ENCODE results near the gene SESTD1. TPM values are rescaled to one million over a fixed set of nuclear protein-coding genes. Genes with fewer than 3 reads are reported as not detected.

Gene SESTD1
- total RNA-seq, 1 experiment from 2014 or later = 26.6 TPM

DNA sequence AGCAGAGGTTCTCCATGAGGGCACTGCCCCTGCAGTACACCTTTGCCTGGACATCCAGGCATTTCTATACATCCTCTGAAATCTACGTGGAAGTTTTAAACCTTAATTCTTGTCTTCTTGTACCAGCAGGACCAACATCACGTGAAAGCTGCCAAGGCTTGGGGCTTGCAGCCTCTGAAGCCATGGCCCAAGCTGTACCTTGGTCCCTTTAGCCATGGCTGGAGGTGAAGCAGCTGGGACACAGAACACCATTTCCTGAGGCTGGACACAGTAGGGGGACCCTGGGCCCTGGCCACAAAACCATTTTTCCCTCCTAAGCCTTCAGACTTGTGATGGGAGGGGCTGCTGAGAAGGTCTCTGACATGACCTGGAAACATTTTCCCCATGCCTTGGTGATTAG lies 181.9 kb downstream of the SESTD1 start:
- no TSS peak for BruUV-seq (replicated peaks)
- ATAC-seq = no peak

DNA sequence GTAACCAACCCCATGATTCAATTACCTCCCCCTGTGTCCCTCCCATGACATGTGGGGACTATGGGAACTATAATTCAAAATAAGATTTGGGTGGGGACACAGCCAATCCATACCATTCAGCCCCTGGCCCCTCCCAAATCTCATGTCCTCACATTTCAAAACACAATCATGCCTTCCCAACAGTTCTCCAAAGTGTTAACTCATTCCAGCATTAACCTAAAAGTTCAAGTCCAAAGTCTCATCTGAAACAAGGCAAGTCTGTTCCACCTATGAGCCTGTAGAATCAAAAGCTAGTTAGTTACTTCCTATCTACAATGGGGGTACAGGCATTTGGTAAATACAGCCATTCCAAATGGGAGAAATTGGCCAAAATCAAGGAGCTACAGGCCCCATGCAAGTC lies 182.7 kb downstream of the SESTD1 start:
- TF ChIP-seq ZNF274 (IDR thresholded peaks at IDR 0.05; ENCODE audit: low read depth, low read length) (no peak), YY1 (IDR thresholded peaks at IDR 0.05; ENCODE audit: extremely low read depth, insufficient replicate concordance, low read depth, low read length) (no peak), POLR2A (IDR thresholded peaks at IDR 0.05; ENCODE audit: borderline replicate concordance, extremely low read depth, insufficient read depth, insufficient read length) (no peak), EZH2phosphoT487 (IDR thresholded peaks at IDR 0.05; ENCODE audit: borderline replicate concordance) (no peak), POLR2AphosphoS5 (IDR thresholded peaks at IDR 0.05; ENCODE audit: low read depth, low read length) (no peak), TCF7L2 (IDR thresholded peaks at IDR 0.05; ENCODE audit: borderline replicate concordance, extremely low read depth, insufficient read depth, insufficient read length) (no peak), FOSL1 (IDR thresholded peaks at IDR 0.05; ENCODE audit: low read depth) (no peak)
- TF ChIP-seq, protein P1, sequence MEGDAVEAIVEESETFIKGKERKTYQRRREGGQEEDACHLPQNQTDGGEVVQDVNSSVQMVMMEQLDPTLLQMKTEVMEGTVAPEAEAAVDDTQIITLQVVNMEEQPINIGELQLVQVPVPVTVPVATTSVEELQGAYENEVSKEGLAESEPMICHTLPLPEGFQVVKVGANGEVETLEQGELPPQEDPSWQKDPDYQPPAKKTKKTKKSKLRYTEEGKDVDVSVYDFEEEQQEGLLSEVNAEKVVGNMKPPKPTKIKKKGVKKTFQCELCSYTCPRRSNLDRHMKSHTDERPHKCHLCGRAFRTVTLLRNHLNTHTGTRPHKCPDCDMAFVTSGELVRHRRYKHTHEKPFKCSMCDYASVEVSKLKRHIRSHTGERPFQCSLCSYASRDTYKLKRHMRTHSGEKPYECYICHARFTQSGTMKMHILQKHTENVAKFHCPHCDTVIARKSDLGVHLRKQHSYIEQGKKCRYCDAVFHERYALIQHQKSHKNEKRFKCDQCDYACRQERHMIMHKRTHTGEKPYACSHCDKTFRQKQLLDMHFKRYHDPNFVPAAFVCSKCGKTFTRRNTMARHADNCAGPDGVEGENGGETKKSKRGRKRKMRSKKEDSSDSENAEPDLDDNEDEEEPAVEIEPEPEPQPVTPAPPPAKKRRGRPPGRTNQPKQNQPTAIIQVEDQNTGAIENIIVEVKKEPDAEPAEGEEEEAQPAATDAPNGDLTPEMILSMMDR (IDR thresholded peaks at IDR 0.05 in 2 of 3, conservative IDR thresholded peaks at IDR 0.05 in 1 of 3; ENCODE audit: borderline replicate concordance in 1 of 3, insufficient read depth in 1 of 3, low read depth in 2 of 3, low read length in 2 of 3) = no peak
- TF ChIP-seq, protein P2, sequence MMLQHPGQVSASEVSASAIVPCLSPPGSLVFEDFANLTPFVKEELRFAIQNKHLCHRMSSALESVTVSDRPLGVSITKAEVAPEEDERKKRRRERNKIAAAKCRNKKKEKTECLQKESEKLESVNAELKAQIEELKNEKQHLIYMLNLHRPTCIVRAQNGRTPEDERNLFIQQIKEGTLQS (IDR thresholded peaks at IDR 0.05) = no peak
- TF ChIP-seq, protein P3, sequence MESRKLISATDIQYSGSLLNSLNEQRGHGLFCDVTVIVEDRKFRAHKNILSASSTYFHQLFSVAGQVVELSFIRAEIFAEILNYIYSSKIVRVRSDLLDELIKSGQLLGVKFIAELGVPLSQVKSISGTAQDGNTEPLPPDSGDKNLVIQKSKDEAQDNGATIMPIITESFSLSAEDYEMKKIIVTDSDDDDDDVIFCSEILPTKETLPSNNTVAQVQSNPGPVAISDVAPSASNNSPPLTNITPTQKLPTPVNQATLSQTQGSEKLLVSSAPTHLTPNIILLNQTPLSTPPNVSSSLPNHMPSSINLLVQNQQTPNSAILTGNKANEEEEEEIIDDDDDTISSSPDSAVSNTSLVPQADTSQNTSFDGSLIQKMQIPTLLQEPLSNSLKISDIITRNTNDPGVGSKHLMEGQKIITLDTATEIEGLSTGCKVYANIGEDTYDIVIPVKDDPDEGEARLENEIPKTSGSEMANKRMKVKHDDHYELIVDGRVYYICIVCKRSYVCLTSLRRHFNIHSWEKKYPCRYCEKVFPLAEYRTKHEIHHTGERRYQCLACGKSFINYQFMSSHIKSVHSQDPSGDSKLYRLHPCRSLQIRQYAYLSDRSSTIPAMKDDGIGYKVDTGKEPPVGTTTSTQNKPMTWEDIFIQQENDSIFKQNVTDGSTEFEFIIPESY (IDR thresholded peaks at IDR 0.05; ENCODE audit: extremely low read depth, insufficient replicate concordance, low read length) = no peak
- Histone ChIP-seq H3K79me2 (ENCODE audit: insufficient read depth, low read length) (no peaks in the 10 kb centered on the region), H2AFZ (ENCODE audit: low read depth, low read length, poor library complexity, severe bottlenecking) (no peak overlapping the region), H3K27ac (ENCODE audit: low read depth, low read length) (no peak overlapping the region), H3K4me3 (replicated peaks in 1 of 2; ENCODE audit: low read depth in 1 of 2, low read length in 2 of 2) (no peak overlapping the region), H3K27me3 (ENCODE audit: insufficient read depth, low read length) (no peaks in the 10 kb centered on the region), H3K4me1 (ENCODE audit: control insufficient read depth in 1 of 2, insufficient read depth in 2 of 2, low read length in 2 of 2) (no peaks in the 10 kb centered on the region), H3K9me2 (ENCODE audit: insufficient read depth) (no peaks in the 10 kb centered on the region), H4K20me1 (ENCODE audit: insufficient read depth) (no peaks in the 10 kb centered on the region), H3K4me2 (ENCODE audit: low read length) (no peak overlapping the region), H3K9ac (ENCODE audit: low read length) (no peak overlapping the region), H3K9me3 (ENCODE audit: control insufficient read depth in 1 of 2, insufficient read depth in 1 of 2, low read depth in 1 of 2, low read length in 2 of 2) (no peaks in the 10 kb centered on the region), H3K36me3 (ENCODE audit: control insufficient read depth in 1 of 2, insufficient read depth in 2 of 2, low read length in 2 of 2) (no peaks in the 10 kb centered on the region)
- no peak for ATAC-seq
- RAD21 ChIA-PET (ENCODE audit: low non-redundant PET in 1 of 2, low total read pairs in 2 of 2, uncharacterized antibody in 2 of 2, unreplicated experiment in 2 of 2) = no interaction called here
- DNase-seq (ENCODE audit: low read depth, low spot score) = no peak
- CTCF ChIA-PET = no interaction called here
- BruUV-seq (replicated peaks) = no TSS peak
- intact Hi-C loops (cut with micrococcal nuclease) = no loop called here
- POLR2A ChIA-PET = no interaction called here

More for the DNA sequence above, 181.9 kb downstream of the SESTD1 start:
- no peak for TF ChIP-seq SRF (IDR thresholded peaks at IDR 0.05; ENCODE audit: low read depth)
- TF ChIP-seq ZFX (IDR thresholded peaks at IDR 0.05) = no peak
- no peak for TF ChIP-seq TCF7L2 (IDR thresholded peaks at IDR 0.05; ENCODE audit: borderline replicate concordance, extremely low read depth, insufficient read depth, insufficient read length)
- no peak for TF ChIP-seq EZH2phosphoT487 (IDR thresholded peaks at IDR 0.05; ENCODE audit: borderline replicate concordance)
- TF ChIP-seq FOSL1 (IDR thresholded peaks at IDR 0.05; ENCODE audit: low read depth) = no peak
- TF ChIP-seq, protein P2 (IDR thresholded peaks at IDR 0.05) = no peak
- TF ChIP-seq JUND (IDR thresholded peaks at IDR 0.05) = no peak
- no peak for TF ChIP-seq EGR1 (IDR thresholded peaks at IDR 0.05; ENCODE audit: low read depth)
- no peak for TF ChIP-seq ELF1 (IDR thresholded peaks at IDR 0.05; ENCODE audit: borderline replicate concordance, low read depth)
- Histone ChIP-seq H2AFZ (ENCODE audit: low read depth, low read length, poor library complexity, severe bottlenecking) (no peak overlapping the region), H4K20me1 (ENCODE audit: insufficient read depth) (no peaks in the 10 kb centered on the region), H3K4me3 (replicated peaks in 1 of 2; ENCODE audit: low read depth in 1 of 2, low read length in 2 of 2) (no peak overlapping the region), H3K9ac (ENCODE audit: low read length) (no peak overlapping the region), H3K4me1 (ENCODE audit: control insufficient read depth in 1 of 2, insufficient read depth in 2 of 2, low read length in 2 of 2) (no peaks in the 10 kb centered on the region), H3K27ac (ENCODE audit: low read depth, low read length) (no peak overlapping the region), H3K27me3 (ENCODE audit: insufficient read depth, low read length) (no peaks in the 10 kb centered on the region), H3K79me2 (ENCODE audit: insufficient read depth, low read length) (no peaks in the 10 kb centered on the region), H3K4me2 (ENCODE audit: low read length) (no peak overlapping the region), H3K9me3 (ENCODE audit: control insufficient read depth in 1 of 2, insufficient read depth in 1 of 2, low read depth in 1 of 2, low read length in 2 of 2) (no peaks in the 10 kb centered on the region), H3K36me3 (ENCODE audit: control insufficient read depth in 1 of 2, insufficient read depth in 2 of 2, low read length in 2 of 2) (no peaks in the 10 kb centered on the region), H3K9me2 (ENCODE audit: insufficient read depth) (no peaks in the 10 kb centered on the region)
- intact Hi-C loops (cut with micrococcal nuclease) = no loop called here
- ChIA-PET RAD21 (ENCODE audit: low non-redundant PET in 1 of 2, low total read pairs in 2 of 2, uncharacterized antibody in 2 of 2, unreplicated experiment in 2 of 2) (no interaction called here), POLR2A (no interaction called here), CTCF (no interaction called here)
- DNase-seq (ENCODE audit: low read depth, low spot score) = no peak

Measured in HCT116 (cell line).